GM18951 (cell line): ENCODE measurements around the gene ASTL.
"Not testable (repeated sequence)": the region's sequence is repeated elsewhere in the genome, so short reads cannot be mapped to it uniquely, and the experiment has no call there.

Experiments
- POLR2A ChIP-seq: IDR thresholded peaks from 4 replicates; pipeline ENCODE4 v1.6.1; 2011; ENCODE audit warnings: mild to moderate bottlenecking; ENCODE audit not compliant: insufficient read length, insufficient read depth; ENCODE audit errors: extremely low read depth
- in situ Hi-C: fragments of 300-500 bp; cut with MboI; formaldehyde crosslinking; loops from one replicate; pipeline ENCODE4 v1.12.0; 2022; ENCODE audit warnings: low sequenced_read_pairs, mixed read lengths, inconsistent platforms; ENCODE audit not compliant: unreplicated experiment

The ASTL gene

DNA sequence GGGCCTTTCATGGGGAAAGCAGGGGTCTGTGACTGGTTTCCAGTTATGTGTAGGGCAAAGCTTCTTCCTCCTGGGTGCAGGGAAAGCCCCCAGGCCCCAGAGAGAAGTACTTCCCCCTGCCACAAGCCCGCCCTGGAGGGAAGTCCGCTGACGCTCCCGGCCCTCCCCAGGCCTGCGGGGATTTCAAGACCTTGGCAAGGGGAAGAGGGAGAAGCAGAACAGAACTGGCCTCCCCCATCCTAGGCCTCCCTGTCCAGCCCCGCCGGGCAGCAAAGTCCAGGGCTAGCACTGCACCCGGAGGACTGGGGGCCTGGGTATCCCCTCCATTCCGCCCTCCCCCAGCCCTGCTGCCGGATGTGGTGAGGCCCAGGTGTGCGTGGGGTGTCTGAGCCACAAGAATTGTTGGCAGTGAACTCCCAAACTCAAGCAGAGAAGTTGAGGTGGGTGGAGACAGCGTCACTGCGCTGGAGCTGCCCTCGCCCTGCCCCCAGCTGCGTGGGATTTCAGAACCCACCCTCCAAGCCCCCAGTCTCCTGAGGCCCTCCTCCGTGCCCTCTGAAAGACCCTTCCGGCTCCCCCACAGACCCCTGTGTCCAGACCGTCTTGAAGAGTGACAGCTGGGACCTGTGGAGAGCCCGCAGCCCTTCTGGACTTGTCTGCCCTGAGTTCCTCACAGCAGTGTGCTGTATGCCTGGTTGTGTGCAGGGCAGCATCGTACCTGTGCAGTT is 8.0 kb upstream of the ASTL start:
- in situ Hi-C loops: no loop called here
- peak; percentile 58 for TF ChIP-seq POLR2A

- no peak for TF ChIP-seq POLR2A
- in situ Hi-C loops: no loop called here
These were observed 7.5 kb upstream of the ASTL start for GRCh38 chr2:96145848-96146152.

GRCh38 chr2:96145036-96145847 is 6.9 kb upstream of the ASTL start, which contains the start of gene DUSP2:
DUSP2 (minus strand) TSS chr2:96145440; CDS start chr2:96145354, 86 bp downstream.
- in situ Hi-C loops: no loop called here
- peak; percentile 100 for TF ChIP-seq POLR2A

- TF ChIP-seq POLR2A: no peak
- in situ Hi-C loops: no loop called here
These were observed 6.3 kb upstream of the ASTL start for GRCh38 chr2:96144481-96145035.

GRCh38 chr2:96143848-96144480 is 5.7 kb upstream of the ASTL start:
- in situ Hi-C loops: no loop called here
- no peak for TF ChIP-seq POLR2A

DNA sequence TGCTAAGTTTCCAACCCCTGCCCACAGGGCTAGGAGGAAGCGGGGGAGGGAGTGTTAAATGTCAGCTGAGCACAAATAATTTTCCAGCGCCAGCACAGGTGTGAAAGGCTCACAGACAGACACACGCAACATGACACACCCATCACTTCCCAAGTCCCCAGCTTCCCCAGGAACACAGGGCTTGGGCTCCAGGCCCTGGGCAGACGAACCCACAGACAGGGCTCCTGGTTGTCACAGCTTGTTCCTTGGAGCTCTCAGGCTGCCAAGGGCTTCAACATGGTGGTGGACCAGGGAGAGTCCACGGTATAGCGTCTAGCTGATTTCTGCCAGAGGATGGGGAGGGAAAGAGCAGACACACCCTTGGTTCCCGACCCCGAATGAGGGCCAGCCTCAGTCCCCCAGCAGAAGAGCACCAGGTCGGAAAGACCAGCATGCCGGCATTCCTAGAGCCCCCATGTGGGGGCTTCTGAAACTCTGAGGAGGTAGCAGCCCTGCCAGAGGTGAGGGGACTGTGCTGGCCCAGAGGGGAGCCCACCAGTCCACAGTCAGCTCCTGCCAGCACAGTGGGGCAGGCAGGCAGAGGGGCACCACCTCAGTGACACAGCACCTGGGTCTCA is 5.0 kb upstream of the ASTL start:
- in situ Hi-C loops: no loop called here
- no peak for TF ChIP-seq POLR2A

DNA sequence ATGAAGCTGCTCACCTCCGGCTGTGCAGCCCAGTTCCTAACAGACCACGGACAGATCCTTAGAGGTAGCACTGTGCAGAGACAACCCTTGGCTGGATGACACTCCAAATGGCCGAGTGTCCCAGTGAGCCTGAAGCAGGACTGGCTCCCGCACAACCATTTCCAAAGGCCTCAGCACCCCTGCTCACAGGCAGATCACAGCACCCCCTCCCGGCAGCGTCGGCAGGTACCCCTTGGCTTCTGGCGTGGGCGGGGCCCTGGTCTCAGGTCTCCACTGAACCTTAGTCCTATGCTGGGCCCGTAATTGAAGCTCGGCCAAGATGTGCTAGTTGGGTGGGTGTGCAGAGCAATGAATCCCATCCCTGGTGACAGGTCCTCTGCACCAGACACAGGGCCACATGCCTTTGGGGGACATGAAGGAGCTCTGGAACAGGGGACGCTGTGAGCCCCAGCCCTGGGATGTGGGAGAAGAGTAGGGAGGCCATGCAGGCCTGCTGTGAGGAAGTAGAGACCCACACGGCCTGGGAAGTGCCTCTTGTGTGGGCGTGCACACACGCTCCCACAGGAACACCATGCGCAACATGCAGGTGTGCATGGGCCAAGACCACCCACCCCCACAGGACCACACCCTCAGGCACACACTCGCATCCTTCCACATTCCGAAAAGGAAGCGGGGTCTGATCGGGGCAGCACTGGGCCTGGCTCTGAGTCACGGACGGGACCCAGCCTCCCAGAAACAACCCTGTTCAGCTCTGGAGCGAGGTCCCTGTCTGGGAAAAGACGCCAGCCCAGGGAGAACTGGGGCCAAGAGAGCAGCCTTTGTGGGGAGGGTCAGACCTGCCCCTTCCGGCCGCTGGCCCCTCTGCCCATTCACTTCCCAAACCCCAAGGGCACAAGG is 4.2 kb upstream of the ASTL start:
- peak; percentile 62 for TF ChIP-seq POLR2A
- in situ Hi-C loops: no loop called here

DNA sequence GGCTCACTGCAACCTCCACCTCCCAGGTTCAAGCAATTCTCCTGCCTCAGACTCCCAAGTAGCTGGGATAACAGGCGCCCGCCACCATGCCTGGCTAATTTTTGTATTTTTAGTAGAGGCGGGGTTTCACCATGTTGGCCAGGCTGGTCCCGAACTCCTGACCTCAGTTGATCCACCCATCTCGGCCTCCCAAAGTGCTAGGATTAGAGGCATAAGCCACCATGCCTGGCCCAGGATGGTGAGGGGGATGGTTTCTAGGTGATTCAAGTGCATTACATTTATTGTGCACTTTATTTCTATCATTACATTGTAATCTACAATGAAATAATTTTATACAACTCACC is 3.3 kb upstream of the ASTL start:
- in situ Hi-C loops: not testable (repeated sequence)

DNA sequence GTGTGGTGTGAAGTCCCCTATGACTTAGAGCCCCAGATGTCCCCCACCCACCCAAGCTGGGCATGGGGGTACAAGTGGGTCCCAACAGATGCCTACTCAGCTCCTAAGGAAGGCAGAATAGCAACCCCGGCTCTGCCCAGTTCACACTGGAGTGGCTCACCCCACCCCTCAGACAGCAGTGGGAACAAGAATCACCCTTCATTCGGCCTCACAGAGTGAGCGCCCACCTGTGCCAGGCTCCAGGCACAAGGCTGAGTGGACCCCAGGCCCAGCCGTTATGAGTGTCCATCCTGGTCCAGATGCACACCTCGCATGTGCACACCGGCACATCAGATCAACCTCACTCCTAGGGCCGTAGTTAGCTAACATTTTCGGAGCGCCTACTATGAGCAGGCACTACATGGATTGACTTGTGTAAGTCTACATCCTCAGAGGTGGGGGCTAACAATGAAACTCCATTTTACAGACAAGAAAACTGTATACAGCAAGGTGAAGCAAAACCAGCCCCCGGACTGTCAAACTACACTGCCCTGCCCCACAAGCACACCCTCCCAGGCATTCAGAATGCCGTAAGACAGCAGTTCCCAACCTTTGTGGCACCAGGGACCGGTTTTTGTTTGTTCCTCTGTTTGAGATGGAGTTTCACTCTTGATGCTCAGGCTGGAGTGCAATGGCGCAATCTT is 2.8 kb upstream of the ASTL start:
- TF ChIP-seq POLR2A: peak; percentile 22
- in situ Hi-C loops: no loop called here

DNA sequence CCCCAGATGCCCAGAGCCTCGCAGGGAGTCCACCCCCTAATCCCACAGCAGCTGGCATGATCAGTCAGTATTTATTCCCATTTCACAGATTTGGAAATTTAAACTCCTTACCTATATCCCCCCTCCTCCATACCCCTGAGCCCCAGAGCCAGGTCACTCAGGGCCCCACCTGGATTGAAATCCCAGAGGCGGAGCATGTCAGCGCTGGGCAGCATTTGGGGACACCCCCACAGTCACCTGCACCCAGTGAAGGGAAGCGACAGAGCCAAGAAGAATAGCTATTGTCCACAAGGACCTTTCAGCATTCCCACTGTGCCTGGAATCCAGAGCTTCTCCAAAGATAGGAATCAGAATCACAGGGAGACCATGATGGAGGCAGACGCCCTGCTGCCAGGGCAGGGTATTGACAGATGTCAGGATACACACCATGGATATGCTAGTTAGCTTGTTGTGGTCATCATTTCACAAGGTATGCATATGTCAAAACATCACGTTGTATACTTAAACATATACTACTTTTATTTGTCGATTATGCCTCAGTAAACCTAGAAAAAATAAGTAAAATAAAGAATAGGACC is 968 bp upstream of the ASTL start:
- TF ChIP-seq POLR2A: no peak
- in situ Hi-C loops: no loop called here

GRCh38 chr2:96137321-96138178 is 752 bp downstream of the ASTL start:
- in situ Hi-C loops: no loop called here
- TF ChIP-seq POLR2A: no peak
